GM21529 (cell line): Measurements from ENCODE around the gene SUFU.
"Not testable (repeated sequence)": the region's sequence is repeated elsewhere in the genome, so short reads cannot be mapped to it uniquely, and the experiment has no call there.

Experiments
- ATAC-seq: cut with Tn5 transposase; IDR thresholded peaks from one replicate; pipeline ENCODE4 v1.9.1; 2021; ENCODE audit not compliant: unreplicated experiment

Gene SUFU

DNA sequence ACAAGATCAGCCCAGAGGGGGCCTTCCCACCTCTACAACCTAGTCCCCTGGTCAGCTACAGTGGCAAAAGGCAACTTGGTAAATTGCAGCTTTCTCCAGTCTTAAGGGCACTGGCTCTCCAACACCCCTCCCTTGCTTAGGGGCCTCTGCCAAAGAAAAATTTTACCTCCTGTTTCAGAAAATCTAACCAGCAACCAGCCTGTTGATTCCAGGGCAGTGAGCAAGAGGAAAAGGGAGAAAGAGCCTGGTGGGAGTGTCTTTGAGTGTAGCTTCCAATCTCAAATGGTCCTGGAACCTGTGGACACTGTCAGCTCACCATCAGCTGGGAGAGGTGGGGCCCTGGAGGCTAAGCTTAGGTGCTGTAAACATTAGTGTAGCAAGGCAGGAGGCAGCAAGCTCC lies 24.1 kb upstream of the SUFU start:
- no peak for ATAC-seq

DNA sequence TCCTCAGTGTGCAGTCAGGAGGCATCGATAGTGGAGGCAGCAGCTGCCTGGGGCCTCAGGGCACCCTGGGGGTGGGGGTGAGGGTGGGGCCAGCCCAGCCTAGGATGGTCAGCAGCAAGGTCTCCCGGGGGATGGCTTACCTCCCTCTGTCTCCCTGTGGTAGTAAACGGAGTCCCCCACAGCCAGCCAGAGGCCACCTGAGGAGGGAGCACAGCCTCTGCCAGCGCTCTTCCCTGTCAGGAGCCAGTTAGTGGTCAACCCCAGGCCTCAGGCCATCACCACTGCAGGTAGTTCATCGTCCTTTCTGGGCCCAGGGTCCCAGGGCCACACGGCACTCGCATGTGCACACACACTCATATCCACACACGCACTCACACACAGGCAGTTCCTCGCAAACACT lies 23.4 kb upstream of the SUFU start:
- no peak for ATAC-seq

- no peak for ATAC-seq
Measured at GRCh38 chr10:102484021-102484420, 19.8 kb upstream of the SUFU start.

DNA sequence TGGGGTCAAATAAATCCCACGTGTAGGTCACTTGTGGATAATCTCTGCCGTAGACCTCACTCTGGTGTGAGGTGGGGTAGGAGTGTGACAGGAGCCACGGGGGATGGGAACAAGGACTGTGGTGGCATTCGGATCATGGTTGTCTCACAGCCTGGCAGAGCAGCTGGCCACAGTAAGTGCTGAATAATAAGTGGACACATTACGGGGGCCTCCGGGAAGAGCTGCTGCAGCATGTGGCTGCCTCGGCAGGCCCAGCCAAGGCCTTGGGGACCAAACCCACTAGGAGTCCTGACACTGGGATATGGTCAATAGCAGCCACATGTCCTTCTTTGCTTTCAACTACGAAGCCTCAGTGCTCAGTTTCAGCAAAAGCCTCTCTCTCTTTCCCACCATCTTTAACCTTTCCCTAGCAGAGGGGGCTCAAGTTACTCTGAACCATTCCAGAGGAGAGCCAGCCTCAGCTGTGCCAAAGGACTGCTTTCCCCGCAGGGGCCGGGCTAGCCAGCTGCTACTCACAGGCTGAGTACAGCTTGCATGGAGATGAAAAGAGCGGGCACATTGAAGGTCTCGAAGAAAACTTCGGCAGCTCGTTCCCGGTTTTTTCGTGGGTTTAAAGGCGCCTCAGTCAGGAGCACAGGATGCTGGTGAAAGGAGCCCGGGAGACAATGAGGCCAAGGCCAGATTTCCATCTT lies 18.5 kb upstream of the SUFU start:
- no peak for ATAC-seq

DNA sequence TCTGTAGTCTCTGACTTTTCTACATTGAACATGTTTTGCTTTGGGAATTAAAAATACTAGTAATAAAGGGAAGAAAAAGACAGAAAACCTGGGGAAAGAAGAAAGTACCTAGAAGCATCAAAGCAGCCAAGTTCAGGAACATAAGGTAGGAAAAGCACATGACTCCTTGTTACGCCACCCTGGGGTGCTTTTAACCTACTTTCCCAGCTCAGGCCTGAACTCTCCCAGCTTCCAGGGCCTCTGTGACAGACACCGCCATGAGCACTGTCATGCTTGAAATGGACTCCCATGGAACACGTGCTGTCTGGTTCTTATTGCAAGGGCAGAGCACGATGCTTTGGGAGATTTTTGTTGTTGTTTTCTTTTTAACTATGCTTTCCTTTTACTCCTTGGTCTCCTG lies 12.6 kb upstream of the SUFU start:
- no peak for ATAC-seq

DNA sequence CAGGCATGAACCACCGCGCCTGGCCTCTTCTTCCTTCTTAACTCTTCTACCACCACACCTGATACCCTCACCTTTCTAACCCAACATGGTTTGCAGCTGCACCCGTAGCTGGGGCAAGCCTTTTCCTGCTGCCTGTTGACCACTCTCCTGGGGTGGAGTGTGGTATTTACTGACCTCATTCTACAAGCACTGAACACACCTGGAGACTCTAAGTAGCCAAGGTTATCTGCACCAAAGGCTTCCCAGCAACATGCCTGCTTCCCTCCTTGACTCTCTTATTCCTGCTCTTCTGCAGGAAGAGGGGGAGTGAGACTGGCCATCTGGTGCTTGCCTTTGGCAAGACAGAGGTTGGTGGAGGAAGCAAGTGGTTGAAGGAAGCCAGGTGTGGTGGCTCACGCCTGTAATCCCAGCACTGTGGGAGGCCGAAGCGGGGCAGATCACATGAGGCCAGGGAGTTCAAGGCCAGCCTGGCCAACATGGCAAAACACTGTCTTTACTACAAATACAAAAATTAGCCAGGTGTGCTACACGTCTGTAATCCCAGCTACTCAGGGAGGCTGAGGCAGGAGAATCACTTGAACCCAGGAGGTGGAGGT lies 11.3 kb upstream of the SUFU start:
- ATAC-seq: no peak

DNA sequence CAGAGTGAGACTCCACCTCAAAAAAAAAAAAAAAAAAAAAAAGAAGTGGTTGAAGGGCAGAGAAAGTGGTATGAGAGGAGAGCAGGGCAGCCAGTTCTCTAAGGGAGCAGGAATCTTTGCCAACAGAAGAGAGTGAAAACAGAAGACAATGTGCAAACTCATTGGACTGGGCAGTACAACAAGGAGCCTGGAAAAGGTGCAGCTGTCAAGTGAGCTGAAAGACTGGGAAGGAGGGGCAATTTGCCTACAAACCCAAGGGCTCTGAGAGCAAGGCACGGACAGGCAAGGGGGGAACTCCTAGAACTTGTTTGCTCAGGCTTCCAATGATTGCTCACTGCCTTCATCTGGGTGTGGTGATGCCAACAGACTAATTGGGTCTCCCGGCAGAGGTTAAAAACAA lies 10.8 kb upstream of the SUFU start:
- ATAC-seq: no peak

- no peak for ATAC-seq
Measured at GRCh38 chr10:102493771-102494170, 10.0 kb upstream of the SUFU start.

- ATAC-seq: no peak
Measured at GRCh38 chr10:102497545-102497944, 6.2 kb upstream of the SUFU start.

DNA sequence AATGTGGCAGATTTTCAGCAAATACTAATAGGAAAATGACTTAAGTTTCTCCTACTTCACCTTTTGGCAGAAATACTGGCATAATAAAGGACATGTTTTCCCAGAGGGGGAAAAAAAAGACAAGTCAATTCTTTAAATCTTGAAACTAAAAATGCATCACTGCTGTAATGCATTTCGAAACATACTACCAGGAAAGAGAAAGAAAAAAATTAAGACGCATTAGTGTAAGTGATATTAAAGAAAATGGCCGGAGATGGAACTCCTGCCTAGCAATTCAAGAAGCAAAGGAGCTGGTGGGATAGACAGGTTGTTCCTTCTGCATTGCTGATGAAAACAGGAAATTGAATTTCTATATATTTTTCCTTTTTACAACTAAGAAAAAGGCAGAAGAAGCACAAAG lies 4.4 kb upstream of the SUFU start:
- ATAC-seq: no peak

- ATAC-seq: not testable (repeated sequence)
Measured at GRCh38 chr10:102500686-102501085, 3.1 kb upstream of the SUFU start.

DNA sequence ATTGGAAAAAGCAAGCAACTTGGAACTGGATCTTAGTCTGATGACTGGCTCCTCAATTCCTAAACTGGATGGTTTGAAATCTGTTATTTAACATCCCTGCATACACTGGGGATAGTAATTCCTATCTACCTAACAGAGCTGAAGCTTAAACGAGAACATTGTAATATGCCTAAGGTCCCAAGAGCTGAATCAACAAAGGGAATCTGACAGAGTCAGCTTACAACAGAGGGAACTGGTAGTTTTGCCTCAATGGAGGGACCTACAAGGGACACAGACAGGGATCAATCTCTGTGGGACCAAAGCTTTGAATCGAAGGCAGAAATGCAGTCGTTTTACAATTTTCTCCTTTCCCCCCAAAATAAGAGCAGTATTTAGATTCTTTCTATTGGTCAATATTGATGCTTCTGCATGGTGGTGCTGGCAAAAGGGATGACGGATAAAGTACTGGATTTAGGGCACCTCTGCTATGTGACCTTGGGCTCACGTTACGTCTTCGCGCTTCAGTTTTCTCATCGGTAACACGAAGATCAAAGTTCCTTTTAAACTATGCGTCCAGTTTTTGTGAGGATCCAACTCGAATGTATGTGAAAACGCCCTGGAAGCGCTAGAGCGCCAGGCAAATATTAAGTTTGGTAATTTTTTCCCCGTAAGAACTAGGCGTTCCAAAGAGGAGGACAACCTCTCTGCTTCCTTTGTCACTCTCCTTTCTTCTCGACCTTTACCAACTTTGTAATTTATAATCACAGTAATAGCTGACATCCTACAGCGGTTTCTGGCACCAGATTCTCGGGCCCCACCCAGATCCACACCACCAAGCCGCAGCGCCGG lies 2.4 kb upstream of the SUFU start:
- ATAC-seq: no peak

DNA sequence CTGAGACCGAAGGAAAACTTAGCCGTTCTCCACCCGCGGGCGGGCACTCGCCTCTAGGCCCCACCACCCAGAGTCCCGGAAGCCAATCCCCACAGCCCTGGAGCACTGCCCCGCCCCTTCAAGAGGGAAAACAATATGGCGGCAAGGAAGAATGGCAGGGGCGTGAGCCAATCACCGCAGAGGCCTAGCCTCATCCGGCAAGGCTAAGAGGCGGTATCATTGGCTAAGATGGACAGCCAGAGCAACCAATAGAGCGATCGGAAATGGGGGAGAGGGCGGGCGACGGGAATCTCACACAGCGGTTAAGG lies 1.8 kb upstream of the SUFU start:
- ATAC-seq: peak; percentile 65

DNA sequence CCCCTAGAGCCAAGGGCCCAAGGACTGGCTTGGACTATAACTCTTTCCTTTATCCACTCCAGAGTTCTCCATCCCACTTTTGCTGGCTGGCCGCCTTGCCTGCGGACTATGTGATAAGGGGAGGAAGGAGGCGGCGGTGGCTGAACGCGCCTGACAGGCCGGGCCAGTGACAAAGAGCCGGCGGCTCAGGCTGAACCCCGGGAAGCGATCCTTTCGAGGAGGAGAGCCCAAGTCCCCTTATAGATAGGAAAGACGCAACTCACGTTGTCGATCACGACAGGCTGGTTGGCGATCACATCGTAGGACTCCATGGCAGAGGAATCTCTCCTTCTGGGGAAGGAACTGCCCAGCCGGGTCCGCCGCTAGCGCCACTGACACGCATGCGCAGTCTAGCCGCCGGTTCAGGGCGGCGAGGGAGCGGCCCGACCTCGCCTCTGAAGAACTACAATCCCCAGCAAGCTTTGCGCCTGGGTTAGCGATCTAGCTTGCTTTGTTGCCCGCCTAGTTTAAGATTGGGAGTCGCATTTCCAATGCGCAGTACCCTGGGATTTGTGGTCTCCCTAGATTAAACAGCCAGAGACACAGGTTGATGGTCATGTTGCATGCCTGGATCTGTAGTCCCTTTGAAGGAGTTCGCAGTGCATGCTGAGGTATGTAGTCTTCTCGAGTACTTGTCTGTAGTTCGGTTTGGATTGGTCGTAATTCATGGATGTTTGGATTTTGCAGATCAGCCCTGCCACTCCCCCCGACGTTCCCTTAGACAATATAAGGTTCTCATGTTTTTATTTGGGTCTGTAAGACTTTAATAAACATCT lies 1.2 kb upstream of the SUFU start, which contains the start of gene ACTR1A:
Gene ACTR1A (minus strand): TSS at position 376 of the 815 bp plus-strand sequence. CDS start 65 bp downstream, at position 311.
- peak; percentile 57 for ATAC-seq

GRCh38 chr10:102504179-102504975 lies 605 bp downstream of the SUFU start:
- no peak for ATAC-seq

DNA sequence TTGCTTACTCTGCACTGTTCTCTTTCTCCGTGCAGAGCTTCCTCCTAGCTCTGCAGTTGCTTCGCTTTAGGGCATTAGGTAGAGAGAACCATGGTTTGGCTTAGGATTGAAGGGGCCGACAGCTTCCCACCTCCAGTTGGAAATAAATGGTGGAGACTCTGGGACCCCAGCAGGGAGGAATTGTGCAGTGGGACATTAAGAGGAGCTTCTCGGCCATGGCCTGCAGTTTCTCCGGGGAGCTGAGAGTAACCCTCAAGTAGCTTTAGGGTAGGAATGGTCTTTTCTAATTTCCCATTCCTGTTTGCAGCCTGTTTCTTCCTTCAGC lies 1.2 kb downstream of the SUFU start:
- ATAC-seq: no peak

DNA sequence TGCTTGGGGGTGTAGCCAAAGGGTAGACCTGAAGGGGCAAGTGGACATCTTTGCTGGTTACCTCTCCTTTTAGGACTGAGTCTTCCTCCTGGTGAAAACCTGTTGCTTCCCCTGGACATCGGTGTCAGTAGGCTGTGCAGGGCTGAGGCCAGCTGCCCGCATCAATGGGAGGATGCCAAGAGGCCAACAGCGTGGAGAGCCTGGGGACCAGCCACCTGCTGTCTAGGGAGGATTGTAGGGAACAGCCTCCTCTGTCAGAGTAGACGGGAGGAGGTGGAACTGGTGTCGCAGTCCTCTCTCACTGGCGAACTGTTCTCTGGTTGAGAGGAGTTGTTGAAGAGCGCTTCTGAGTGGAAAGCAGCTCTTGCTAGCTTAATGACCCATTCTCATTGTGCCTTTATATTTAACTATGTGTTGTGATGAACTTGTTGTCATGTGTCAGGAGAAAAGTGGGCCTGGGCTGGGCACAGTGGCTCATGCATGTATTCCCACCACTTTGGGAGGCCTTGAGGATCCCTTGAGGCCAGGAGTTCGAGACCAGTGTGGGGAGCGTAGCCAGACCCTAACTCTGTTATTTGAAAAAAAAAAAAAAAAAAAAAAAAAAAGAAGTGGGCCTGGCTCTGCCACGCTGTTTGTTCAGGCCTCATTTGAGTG lies 1.8 kb downstream of the SUFU start:
- no peak for ATAC-seq

- ATAC-seq: no peak
Measured at GRCh38 chr10:102507521-102507920, 3.7 kb downstream of the SUFU start.

GRCh38 chr10:102508506-102508905 lies 4.7 kb downstream of the SUFU start:
- no peak for ATAC-seq

DNA sequence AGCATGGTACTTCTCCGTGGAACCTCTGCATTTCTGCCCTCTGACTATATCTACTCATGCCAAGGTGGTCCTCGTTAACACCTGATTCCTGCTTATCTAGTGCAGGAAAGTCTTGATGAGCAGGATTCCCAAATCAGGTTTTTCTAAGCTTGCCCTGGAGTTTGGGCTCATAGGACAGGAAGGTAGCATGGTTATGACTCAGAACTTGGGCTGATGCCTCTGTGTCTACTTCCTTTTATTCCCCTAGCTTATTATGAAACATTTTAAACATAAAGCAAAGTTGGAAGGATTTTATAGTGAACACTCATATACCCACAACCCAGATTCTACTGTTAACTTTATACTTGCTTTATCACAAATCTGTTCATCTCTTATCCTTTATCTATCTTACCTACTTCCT lies 5.6 kb downstream of the SUFU start:
- ATAC-seq: no peak
